Esophagus muscularis mucosa (tissue), 4 donors: ENCODE measurements around the gene TDRD1.

Experiments used
- CTCF ChIP-seq, 3 experiments: fragments of 200-600 bp in 2 of 3; fragments of 450-650 bp in 1 of 3; sonication (generic) in 2 of 3; IDR thresholded peaks; one replicate each; pipeline ENCODE4 v1.5.1; 2017 to 2019; ENCODE audit warnings: antibody characterized with exemption in 3 of 3, mild to moderate bottlenecking in 2 of 3, moderate library complexity in 1 of 3
- EP300 ChIP-seq: sonication (generic); formaldehyde crosslinking; IDR thresholded peaks from one replicate; pipeline ENCODE4 v1.6.1; 2017; ENCODE audit warnings: antibody characterized with exemption
- POLR2A ChIP-seq: fragments of 450-650 bp; IDR thresholded peaks from one replicate; pipeline ENCODE4 v1.6.1; 2017; ENCODE audit warnings: antibody characterized with exemption, moderate library complexity, mild to moderate bottlenecking, low read depth
- POLR2AphosphoS5 ChIP-seq, 2 donors: sonication (generic); formaldehyde crosslinking; IDR thresholded peaks; one replicate each; pipeline ENCODE4 v1.6.1; 2017; ENCODE audit warnings: antibody characterized with exemption in 2 of 2

- TF ChIP-seq CTCF (IDR thresholded peaks at IDR 0.05), result no peak
- no peak for TF ChIP-seq POLR2AphosphoS5 (IDR thresholded peaks at IDR 0.05)
- no peak for TF ChIP-seq EP300
- TF ChIP-seq POLR2A, result no peak
Observed at GRCh38 chr10:114256822-114257221, 77.7 kb downstream of the TDRD1 start.
